ENCODE results near the gene LHFPL4.

Gene LHFPL4

GRCh38 chr3:9473496-9474065, 80.0 kb downstream of the LHFPL4 start:
- DNase-seq (ENCODE audit: low spot score), result no peak

GRCh38 chr3:9469986-9470385, 83.6 kb downstream of the LHFPL4 start:
- no peak for DNase-seq (ENCODE audit: low spot score)

- DNase-seq (ENCODE audit: low spot score), result no peak
These were observed 85.2 kb downstream of the LHFPL4 start for GRCh38 chr3:9468460-9468859.

- DNase-seq (ENCODE audit: low spot score), result no peak
These were observed 86.2 kb downstream of the LHFPL4 start for GRCh38 chr3:9467451-9467850.

GRCh38 chr3:9455596-9456131, 98.0 kb downstream of the LHFPL4 start:
- DNase-seq (ENCODE audit: low spot score), result no peak

GRCh38 chr3:9452417-9452816, 101.2 kb downstream of the LHFPL4 start:
- DNase-seq (ENCODE audit: low spot score), result no peak

- DNase-seq (ENCODE audit: low spot score), result no peak
These were observed 102.6 kb downstream of the LHFPL4 start for GRCh38 chr3:9450991-9451390.

- no peak for DNase-seq (ENCODE audit: low spot score)
These were observed 103.5 kb downstream of the LHFPL4 start for GRCh38 chr3:9450126-9450525.

- DNase-seq (ENCODE audit: low spot score), result no peak
These were observed 105.0 kb downstream of the LHFPL4 start for GRCh38 chr3:9448643-9449042.

All from GM03348 (cell line).